ENCODE data around the gene PALM. TPM values are rescaled to one million over a fixed set of nuclear protein-coding genes. Genes with fewer than 3 reads are reported as not detected.
A peak's percentile ranks its signal among the peaks of the same experiment; 100 is the strongest.

Gene PALM
- total and polyA plus RNA-seq, 9 of the 15 experiments (the other 6 are each of a cell fraction or from before 2014, with no cell fraction given), result 0.04 to 6.6 (median 1.7) TPM

DNA sequence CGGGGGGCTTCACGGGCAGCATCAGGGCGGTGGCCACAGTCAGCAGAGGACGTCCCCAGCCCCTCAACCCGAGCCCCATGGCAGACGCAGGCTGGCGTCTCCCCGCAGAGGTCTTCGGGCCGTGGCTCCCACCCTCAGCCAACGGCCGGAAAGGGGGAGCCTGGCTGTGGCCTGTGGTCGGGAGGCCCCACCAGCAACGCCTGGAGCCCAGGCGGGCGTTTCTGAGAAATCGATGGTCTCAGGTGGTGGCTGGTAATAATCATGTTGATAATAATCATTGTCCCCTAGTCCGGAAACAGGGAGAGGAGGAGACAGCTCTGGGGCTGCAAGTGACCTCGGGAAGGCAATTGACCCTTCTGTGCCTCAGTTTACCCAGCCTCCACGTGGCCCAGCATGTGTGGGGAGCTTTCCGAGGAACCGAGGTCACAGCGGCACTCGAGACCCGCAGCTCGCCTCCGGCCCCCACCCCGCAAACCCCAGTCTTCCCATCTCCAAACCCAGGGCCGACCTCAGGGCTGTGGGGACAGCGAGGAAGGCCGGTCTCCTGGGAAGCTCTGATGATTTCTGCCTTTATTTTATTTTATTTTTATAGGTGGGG is 13.3 kb upstream of the PALM start, which contains the start of gene PRSS57:
Gene PRSS57 (minus strand): TSS at position 101 of the 598 bp plus-strand sequence. CDS start 22 bp downstream, at position 79.
- intact Hi-C loops (cut with micrococcal nuclease) (no loop called here), in situ Hi-C loops (cut with MboI) (no loop called here)
- H3K9me1 ChIP-seq (ENCODE audit: control insufficient read depth, insufficient read depth, low read length), result no peaks in the 10 kb centered on the region
- DNase-seq (ENCODE audit: extremely low read depth in 1 of 4, low spot score in 3 of 4) (no peak), FAIRE-seq (no peak), ATAC-seq (peak; percentile 41)
- H3K27ac ChIP-seq (ENCODE audit: extremely low read depth, low read depth, low read length), result no peak within 1 kb of the TSS
- no peaks in the 10 kb centered on the region for H3K9me3 ChIP-seq (replicated peaks; ENCODE audit: control insufficient read depth, insufficient read depth, low read depth, low read length)
- no peaks in the 10 kb centered on the region for H4K20me1 ChIP-seq (replicated peaks; ENCODE audit: control insufficient read depth, insufficient read depth, low read length)
- H3K4me1 ChIP-seq (replicated peaks in 1 of 2; ENCODE audit: control insufficient read depth in 2 of 2, insufficient read depth in 2 of 2, low read length in 2 of 2), result peaks cover 5 to 43% of the 10 kb centered on the region in 2 experiments; a peak in 3 of 5 replicates
- BruUV-seq (replicated peaks), result no TSS peak
- H3K27me3 ChIP-seq (ENCODE audit: control insufficient read depth in 2 of 2, insufficient read depth in 2 of 2, low read length in 2 of 2), result no peaks in the 10 kb centered on the region; a peak in 1 of 5 replicates
- H3K36me3 ChIP-seq (ENCODE audit: control insufficient read depth, insufficient read depth, low read length), result no peaks in the 10 kb centered on the region
- peak within 1 kb of the TSS; percentile 47; the same call in 1 of the 2 replicates for H2AFZ ChIP-seq (ENCODE audit: low read depth, low read length)
- 27% methylated on average over 22 of the region's 31 CpGs for WGBS (ENCODE audit: insufficient coverage, low coverage, missing lambda C conversion rate)
- H3K79me2 ChIP-seq (ENCODE audit: control insufficient read depth, insufficient read depth, low read length), result no peaks in the 10 kb centered on the region
- H3K9ac ChIP-seq (ENCODE audit: insufficient read depth in 1 of 2, low read depth in 2 of 2, low read length in 2 of 2), result peak within 1 kb of the TSS in 1 of 2 experiments; percentile 84; a peak in 2 of 4 replicates
- H3K4me3 ChIP-seq, result no peak within 1 kb of the TSS
- CTCF ChIA-PET (ENCODE audit: low intra/inter-chr PET ratio), result no interaction called here
- POLR2A ChIA-PET, result interaction anchor here (0.6 to 1.0 kb wide), 2 partner anchors 8 to 216 kb away, joined by 3 read pairs; no protein-coding TSS in a partner anchor
- peak within 1 kb of the TSS; percentile 19; the same call in 1 of the 2 replicates for H3K4me2 ChIP-seq (ENCODE audit: insufficient read depth, low read length)
- TF ChIP-seq SETDB1 (IDR thresholded peaks at IDR 0.05; ENCODE audit: low read length) (no peak), FUS (optimal IDR thresholded peaks at IDR 0.05; ENCODE audit: low read depth, low read length) (no peak), ZNF75A (CRISPR knock-in tag; IDR thresholded peaks at IDR 0.05) (no peak), EP300 (IDR thresholded peaks at IDR 0.05; ENCODE audit: low read length) (no peak), CHD2 (IDR thresholded peaks at IDR 0.05; ENCODE audit: low read depth, low read length) (no peak), PKNOX1 (IDR thresholded peaks at IDR 0.05) (no peak), TAF7 (tag; IDR thresholded peaks at IDR 0.05) (no peak), NCOA6 (IDR thresholded peaks at IDR 0.05) (no peak), DNMT1 (IDR thresholded peaks at IDR 0.05) (no peak), ZKSCAN1 (IDR thresholded peaks at IDR 0.05; ENCODE audit: low read depth, low read length) (no peak), PYGO2 (tag; IDR thresholded peaks at IDR 0.05) (no peak), HDAC1 (IDR thresholded peaks at IDR 0.05) (no peak), RNF2 (IDR thresholded peaks at IDR 0.05) (peak; percentile 55; the same call in 1 of the 2 replicates), RBM39 (optimal IDR thresholded peaks at IDR 0.05; ENCODE audit: low read depth, low read length) (no peak)
- TF ChIP-seq, protein P1, sequence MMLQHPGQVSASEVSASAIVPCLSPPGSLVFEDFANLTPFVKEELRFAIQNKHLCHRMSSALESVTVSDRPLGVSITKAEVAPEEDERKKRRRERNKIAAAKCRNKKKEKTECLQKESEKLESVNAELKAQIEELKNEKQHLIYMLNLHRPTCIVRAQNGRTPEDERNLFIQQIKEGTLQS (IDR thresholded peaks at IDR 0.05), result no peak
- TF ChIP-seq, protein P1 (CRISPR knock-in tag; conservative IDR thresholded peaks at IDR 0.05), result no peak
- TF ChIP-seq, protein P2, sequence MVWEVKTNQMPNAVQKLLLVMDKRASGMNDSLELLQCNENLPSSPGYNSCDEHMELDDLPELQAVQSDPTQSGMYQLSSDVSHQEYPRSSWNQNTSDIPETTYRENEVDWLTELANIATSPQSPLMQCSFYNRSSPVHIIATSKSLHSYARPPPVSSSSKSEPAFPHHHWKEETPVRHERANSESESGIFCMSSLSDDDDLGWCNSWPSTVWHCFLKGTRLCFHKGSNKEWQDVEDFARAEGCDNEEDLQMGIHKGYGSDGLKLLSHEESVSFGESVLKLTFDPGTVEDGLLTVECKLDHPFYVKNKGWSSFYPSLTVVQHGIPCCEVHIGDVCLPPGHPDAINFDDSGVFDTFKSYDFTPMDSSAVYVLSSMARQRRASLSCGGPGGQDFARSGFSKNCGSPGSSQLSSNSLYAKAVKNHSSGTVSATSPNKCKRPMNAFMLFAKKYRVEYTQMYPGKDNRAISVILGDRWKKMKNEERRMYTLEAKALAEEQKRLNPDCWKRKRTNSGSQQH (CRISPR knock-in tag; IDR thresholded peaks at IDR 0.05), result no peak
- TF ChIP-seq, protein P3, sequence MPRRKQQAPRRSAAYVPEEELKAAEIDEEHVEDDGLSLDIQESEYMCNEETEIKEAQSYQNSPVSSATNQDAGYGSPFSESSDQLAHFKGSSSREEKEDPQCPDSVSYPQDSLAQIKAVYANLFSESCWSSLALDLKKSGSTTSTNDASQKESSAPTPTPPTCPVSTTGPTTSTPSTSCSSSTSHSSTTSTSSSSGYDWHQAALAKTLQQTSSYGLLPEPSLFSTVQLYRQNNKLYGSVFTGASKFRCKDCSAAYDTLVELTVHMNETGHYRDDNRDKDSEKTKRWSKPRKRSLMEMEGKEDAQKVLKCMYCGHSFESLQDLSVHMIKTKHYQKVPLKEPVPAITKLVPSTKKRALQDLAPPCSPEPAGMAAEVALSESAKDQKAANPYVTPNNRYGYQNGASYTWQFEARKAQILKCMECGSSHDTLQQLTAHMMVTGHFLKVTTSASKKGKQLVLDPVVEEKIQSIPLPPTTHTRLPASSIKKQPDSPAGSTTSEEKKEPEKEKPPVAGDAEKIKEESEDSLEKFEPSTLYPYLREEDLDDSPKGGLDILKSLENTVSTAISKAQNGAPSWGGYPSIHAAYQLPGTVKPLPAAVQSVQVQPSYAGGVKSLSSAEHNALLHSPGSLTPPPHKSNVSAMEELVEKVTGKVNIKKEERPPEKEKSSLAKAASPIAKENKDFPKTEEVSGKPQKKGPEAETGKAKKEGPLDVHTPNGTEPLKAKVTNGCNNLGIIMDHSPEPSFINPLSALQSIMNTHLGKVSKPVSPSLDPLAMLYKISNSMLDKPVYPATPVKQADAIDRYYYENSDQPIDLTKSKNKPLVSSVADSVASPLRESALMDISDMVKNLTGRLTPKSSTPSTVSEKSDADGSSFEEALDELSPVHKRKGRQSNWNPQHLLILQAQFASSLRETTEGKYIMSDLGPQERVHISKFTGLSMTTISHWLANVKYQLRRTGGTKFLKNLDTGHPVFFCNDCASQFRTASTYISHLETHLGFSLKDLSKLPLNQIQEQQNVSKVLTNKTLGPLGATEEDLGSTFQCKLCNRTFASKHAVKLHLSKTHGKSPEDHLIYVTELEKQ (CRISPR knock-in tag; IDR thresholded peaks at IDR 0.05), result no peak

All from K562 (cell line).